ENCODE results near the gene GH1. TPM values are rescaled to one million over a fixed set of nuclear protein-coding genes. Genes with fewer than 3 reads are reported as not detected.

GH1 gene
- total RNA-seq, 4 donors from 2014 or later: not detected

GRCh38 chr17:63949576-63950250, 31.1 kb upstream of the GH1 start:
- H3K27ac ChIP-seq (replicated peaks in 1 of 4): no peak overlapping the region
- 80% methylated on average over 15 of the region's 18 CpGs for WGBS
- H3K9me3 ChIP-seq: no peaks in the 10 kb centered on the region
- peaks cover 0 to 8% (median 0%) of the 10 kb centered on the region in 4 donors for H3K4me1 ChIP-seq
- DNase-seq (ENCODE audit: extremely low spot score): no peak
- H3K27me3 ChIP-seq: peaks cover 0 to 44% (median 0%) of the 10 kb centered on the region in 4 donors
- H3K36me3 ChIP-seq: no peaks in the 10 kb centered on the region
- no peak overlapping the region for H3K4me3 ChIP-seq
- TF ChIP-seq EP300 (IDR thresholded peaks at IDR 0.05) (no peak), POLR2A (IDR thresholded peaks at IDR 0.05; ENCODE audit: low read depth) (no peak)
- intact Hi-C loops (cut with DNase I): no loop called here

GRCh38 chr17:63948521-63948920, 29.9 kb upstream of the GH1 start:
- Histone ChIP-seq H3K9me3 (no peaks in the 10 kb centered on the region), H3K4me1 (no peaks in the 10 kb centered on the region), H3K27me3 (peaks cover 0 to 44% (median 0%) of the 10 kb centered on the region in 4 donors), H3K36me3 (no peaks in the 10 kb centered on the region), H3K27ac (replicated peaks in 1 of 4) (no peak overlapping the region), H3K4me3 (no peak overlapping the region)
- DNase-seq (ENCODE audit: extremely low spot score): no peak
- intact Hi-C loops (cut with DNase I): no loop called here
- TF ChIP-seq POLR2AphosphoS5 (IDR thresholded peaks at IDR 0.05): no peak
- 90% methylated on average over 7 of the region's 9 CpGs for WGBS

GRCh38 chr17:63947711-63948330, 29.2 kb upstream of the GH1 start:
- Histone ChIP-seq H3K9me3 (no peaks in the 10 kb centered on the region), H3K27ac (replicated peaks in 1 of 4) (no peak overlapping the region), H3K36me3 (no peaks in the 10 kb centered on the region), H3K4me1 (no peaks in the 10 kb centered on the region), H3K4me3 (no peak overlapping the region), H3K27me3 (peaks cover 0 to 44% (median 0%) of the 10 kb centered on the region in 4 donors)
- DNase-seq (ENCODE audit: extremely low spot score): no peak
- TF ChIP-seq EP300 (IDR thresholded peaks at IDR 0.05) (no peak), POLR2AphosphoS5 (IDR thresholded peaks at IDR 0.05) (no peak), POLR2A (IDR thresholded peaks at IDR 0.05; ENCODE audit: low read depth) (no peak), CTCF (IDR thresholded peaks at IDR 0.05) (no peak)
- 75% methylated on average over 10 of the region's 18 CpGs for WGBS
- intact Hi-C loops (cut with DNase I): no loop called here

- Histone ChIP-seq H3K36me3 (no peaks in the 10 kb centered on the region), H3K27ac (replicated peaks in 1 of 4) (no peak overlapping the region), H3K4me1 (no peaks in the 10 kb centered on the region), H3K9me3 (no peaks in the 10 kb centered on the region), H3K4me3 (no peak overlapping the region), H3K27me3 (peaks cover 0 to 44% (median 0%) of the 10 kb centered on the region in 4 donors)
- TF ChIP-seq EP300 (IDR thresholded peaks at IDR 0.05) (no peak), POLR2AphosphoS5 (IDR thresholded peaks at IDR 0.05) (no peak), POLR2A (IDR thresholded peaks at IDR 0.05; ENCODE audit: low read depth) (no peak), CTCF (IDR thresholded peaks at IDR 0.05) (peak; percentile 49 to 80 (median 63))
- WGBS: 62% methylated on average over 7 of the region's 20 CpGs
- intact Hi-C loops (cut with DNase I): no loop called here
- no peak for DNase-seq (ENCODE audit: extremely low spot score)
Observed at GRCh38 chr17:63946440-63947363, 28.1 kb upstream of the GH1 start.

- no peaks in the 10 kb centered on the region for H3K36me3 ChIP-seq
- no peaks in the 10 kb centered on the region for H3K4me1 ChIP-seq
- peaks cover 0 to 43% (median 0%) of the 10 kb centered on the region in 4 donors for H3K27me3 ChIP-seq
- no peak overlapping the region for H3K27ac ChIP-seq (replicated peaks in 1 of 4)
- H3K4me3 ChIP-seq: no peak overlapping the region
- TF ChIP-seq EP300 (IDR thresholded peaks at IDR 0.05): no peak
- TF ChIP-seq POLR2AphosphoS5 (IDR thresholded peaks at IDR 0.05): no peak
- no peak for TF ChIP-seq CTCF (IDR thresholded peaks at IDR 0.05)
- WGBS: 80% methylated on average over 1 of the region's 6 CpGs
- H3K9me3 ChIP-seq: no peaks in the 10 kb centered on the region
- no peak for DNase-seq (ENCODE audit: extremely low spot score)
- intact Hi-C loops (cut with DNase I): no loop called here
Observed at GRCh38 chr17:63945784-63946439, 27.3 kb upstream of the GH1 start.
